HG03520 (cell line): ENCODE results near the gene TKTL1.
"Not testable (repeated sequence)": the region's sequence is repeated elsewhere in the genome, so short reads cannot be mapped to it uniquely, and the experiment has no call there.

Experiments used
- ATAC-seq: cut with Tn5 transposase; IDR thresholded peaks from one replicate; pipeline ENCODE4 v1.9.1; 2021; ENCODE audit warnings: mild to moderate bottlenecking, moderate library complexity; ENCODE audit not compliant: unreplicated experiment

Gene TKTL1

DNA sequence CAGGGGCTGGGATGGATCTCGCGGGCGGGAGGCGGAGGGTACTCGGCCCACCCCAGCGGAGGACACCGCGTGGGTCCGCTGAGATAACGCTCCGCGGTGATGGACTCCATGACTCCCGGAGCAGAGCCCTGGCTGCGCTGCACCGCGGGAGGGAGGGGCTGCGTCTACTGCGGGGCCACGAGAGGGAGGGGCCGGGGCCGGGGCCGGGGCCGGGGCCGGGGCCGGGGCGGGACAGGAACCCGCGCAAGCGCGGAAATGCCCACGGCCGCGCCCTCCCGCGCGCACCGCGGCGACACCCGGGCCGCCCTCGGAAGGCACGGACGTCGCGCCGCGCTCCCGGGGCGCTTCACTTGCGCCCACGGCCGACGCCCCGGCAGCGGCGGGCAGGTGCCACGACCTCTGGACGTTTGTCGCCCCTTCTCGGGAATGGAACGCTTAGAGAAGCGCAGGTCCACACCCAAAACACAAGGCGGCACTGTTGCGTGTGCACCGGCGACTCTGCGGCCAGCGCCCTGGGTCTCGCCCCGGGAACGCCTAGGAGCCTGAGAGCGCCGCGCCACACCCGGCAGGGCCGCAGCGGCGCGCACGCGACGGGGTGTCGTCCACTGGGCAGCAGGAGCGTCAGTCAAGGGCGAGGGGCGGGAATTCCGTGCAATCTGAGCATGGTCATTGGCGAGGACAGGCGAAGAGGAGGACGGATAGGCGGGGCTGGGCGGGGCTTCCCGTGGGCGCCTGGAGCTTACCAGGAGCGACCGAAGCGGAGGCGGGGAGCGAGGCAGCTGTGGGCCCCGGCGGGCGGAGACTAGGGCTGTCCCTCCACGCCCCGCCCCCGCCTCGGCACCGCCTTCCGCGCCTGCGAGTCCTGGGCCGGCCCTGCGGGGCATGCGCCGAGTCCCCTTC, 46.1 kb downstream of the TKTL1 start:
- peak; percentile 69 for ATAC-seq

DNA sequence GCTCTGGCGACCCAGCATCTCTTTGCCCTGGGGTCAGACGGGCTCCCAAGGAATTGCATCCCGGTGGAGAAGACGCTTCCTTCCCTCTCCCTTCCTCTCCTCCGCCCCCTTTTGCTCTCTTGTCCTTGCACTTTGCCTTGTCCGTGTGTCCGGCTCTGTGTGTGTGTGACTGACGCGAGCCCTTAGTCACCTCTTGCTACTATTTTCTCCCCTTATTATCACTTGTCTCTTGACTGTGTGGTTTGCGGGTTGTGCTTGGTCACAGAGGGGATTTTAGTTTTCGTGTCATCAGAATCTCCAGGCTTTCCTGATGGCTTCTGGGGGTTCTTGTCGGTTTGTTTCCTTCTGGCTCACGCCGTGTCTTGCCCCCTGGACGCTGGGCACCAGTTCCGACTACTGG, 47.5 kb downstream of the TKTL1 start:
- ATAC-seq = not testable (repeated sequence)

DNA sequence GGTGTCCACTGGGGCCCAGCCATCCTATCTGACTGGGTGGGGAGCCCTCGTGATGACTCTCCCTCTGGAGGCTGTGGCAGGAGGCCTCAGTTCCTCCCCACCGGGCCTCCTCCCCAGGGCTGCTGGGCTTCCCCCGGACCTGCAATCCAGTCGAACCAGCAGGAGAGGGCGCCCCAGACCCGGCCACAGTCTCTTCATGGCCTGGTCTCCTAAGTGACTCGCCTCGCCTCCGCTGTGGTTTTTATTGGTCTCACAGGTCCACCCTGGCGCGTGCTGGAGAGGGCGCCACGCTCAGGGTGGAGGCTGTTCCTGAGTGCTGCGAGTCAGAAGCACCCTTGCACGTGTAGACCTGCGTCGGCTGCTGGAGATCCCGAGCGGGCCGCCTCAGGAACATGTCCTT, 48.0 kb downstream of the TKTL1 start:
- ATAC-seq = not testable (repeated sequence)

DNA sequence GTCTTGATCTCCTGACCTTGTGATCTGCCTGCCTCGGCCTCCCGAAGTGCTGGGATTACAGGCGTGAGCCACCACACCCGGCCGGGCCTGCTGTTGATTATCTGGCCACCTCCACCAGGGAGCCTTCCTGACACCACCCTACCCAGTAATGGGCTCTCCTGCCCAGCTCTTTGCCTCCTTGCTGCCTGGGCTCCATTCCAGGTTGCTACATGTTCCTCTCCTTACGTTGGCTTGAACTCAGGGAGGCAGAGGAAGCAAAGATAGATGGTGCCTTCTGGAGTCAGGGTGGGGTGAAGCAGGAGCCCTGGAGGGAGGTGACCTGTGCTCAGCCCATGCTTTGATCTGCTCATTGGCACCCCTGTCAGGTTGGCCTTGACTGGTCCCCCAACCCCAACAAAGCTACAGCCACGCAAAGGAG, 52.5 kb downstream of the TKTL1 start:
- ATAC-seq = no peak

DNA sequence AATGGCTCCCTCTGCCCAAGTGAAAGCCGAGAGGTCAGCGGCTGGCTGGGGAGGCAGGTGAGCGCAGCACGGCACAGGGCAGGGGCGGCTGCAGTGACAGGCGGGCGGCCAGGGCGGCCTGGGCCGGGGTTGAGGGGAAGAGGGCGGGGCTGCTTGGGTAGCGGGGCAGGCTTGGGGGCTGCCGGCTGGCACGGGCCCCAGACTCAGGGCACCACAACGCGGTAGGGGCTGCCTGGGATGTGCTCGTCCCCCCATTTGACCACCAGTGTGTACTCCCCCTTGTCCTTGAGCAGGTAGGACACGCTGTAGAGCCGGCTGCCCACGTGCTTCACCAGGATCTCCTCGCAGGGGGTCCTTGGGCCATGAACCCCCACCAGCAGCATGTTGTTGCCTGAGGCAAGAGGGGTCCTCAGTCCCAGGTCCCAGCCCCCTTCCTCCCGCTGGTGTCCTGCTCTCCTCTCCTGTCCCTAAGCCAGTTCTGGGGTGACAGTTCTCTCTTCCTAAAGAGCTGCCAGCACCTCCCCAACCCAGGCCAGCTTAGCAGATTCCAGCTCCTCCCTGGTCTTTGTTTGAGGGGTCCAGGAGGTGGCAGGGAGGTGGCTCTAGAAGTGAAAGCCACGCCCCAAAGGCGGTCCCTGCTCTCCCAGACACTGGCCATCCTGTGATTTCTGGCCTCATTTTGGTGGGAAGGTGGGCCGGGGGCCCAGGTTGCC, 53.2 kb downstream of the TKTL1 start:
- ATAC-seq = no peak

DNA sequence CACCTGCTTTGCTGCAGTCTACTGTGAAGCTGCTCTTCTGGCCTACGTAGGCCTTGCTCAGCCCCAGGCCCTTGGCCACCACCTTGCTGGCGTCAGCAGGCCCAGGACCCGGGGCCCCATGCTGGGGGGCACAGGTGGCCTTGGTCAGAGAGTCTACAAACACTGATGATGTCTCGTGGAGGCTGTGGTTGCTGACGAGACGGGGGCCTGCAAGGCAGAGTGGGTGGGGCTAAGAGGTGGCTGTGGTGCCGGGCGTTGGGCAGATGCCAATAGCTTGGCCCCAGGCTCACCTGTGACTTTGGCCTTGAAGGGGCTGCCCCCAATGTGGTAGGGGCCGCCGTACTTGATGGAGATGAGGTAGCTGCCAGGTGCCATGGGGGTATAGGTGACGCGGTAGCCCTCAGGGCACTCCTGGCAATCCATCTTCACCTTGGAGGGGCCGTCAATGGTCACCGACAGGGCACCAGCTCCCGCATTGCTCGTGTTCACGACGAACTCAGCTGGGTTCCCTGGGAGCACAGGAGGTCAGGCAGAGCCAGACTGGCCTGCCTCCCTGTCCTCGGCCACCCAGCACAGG, 53.9 kb downstream of the TKTL1 start:
- no peak for ATAC-seq

DNA sequence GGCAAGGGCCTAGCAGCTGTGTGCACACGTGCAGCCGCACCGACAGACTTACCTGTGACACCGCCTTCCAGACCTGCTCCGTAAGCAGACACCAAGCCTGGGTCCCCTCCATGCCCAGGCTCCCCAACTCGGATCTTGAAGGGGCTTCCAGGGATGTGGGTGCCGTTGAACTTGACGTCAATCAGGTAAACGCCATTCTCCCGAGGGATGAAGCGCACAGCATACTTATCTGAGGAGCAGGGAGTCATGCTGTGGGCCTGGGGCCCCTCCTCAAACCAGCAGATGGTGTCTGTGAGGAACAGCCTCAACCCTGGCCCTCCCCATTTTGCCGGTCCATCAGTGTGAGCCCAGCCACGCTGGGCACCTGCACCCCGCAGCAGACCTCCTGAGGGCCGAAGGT, 54.4 kb downstream of the TKTL1 start:
- ATAC-seq = no peak

DNA sequence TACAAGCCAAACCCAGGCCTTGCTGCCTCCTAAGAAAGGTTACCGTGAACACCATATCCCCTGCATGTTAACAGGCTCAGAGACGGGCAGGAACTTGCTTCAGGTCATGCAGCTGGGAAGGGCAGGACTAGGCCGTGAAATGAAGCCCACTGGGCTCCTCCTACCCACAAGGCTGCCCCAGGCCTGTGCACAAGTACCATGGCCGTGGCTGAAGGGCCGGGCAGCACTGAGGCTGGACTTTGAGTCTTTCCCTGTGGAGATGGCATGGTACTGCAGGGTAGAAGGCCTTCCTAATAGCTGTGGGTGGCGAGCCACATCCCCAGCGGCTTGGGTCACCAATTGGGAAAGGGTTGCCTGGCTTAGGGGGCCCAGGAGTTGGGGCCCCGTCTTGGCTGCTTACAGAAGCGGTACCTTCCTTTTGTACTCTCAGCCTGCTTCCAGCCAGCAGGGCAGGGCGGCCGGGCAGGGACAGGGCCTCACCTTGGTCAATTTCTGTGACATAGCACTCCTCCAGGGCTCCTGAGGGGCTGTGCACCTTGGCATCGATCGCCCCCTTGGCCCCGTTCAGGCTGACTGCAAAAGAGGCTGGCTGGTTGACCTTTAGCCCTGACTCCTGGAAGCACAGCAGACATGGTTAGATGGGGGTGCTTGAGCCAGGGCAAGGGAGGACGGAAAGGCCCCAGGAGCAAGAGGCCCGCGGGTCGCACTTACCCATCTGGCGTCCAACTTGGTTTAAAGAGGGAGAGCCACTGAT, 55.0 kb downstream of the TKTL1 start:
- ATAC-seq = no peak

DNA sequence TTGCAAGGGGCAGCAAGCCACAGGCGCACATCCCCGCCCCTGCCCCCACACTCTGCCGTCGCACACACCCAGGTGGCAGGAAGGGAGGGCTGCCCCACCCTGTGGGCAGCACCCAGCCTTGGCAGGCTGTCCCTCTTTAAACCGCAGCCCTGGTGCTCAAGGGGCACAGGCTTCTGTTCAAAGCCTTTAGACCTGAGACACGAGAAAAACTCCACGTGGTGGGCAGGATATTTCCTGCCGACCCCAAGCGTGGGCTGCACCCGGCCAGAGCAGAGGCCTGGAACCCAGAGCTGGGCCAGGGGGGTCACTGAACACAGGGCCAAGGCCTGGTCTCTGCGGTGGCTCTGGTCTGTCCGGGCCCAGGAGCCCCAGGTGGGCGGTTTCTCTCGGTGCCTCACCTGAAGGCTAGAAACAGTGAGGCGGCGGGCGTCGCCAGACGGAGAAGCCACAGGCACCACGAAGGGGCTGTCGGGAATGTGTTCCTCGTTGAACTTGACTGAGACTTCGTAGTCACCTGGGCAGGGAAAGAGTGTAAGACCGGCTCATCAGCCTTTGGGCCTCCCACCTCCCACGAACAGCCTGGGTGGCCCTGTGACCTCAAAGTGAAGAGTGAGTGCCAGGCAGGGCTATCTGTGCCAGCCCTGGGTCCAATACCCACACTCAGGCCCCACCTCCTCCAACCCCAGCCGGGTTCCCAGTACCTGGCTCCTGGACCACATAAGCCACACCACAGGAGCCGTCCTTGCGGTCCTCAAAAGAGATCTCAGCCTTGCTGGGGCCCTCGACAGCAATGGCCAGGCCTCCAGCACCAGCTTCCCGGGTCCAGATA, 55.8 kb downstream of the TKTL1 start:
- ATAC-seq = no peak

DNA sequence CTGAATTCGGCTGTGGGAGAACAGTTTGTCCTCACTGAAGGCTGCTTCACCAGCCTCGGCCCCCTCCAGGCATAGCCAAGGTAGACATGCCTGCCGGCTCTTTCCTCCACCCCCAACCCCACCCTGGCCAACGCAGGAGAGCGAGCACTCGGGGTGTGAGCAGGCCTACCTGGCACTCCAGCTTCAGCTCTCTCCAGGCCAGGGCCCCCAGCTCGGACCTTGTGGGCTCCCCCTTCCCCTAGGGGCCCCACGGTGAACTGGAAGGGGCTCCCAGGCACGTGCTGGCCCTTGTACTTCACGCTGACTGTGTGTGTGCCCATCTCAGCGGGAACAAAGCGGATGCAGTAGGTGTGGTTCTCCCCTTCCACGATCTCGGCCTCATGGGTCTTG, 56.4 kb downstream of the TKTL1 start:
- ATAC-seq = no peak

DNA sequence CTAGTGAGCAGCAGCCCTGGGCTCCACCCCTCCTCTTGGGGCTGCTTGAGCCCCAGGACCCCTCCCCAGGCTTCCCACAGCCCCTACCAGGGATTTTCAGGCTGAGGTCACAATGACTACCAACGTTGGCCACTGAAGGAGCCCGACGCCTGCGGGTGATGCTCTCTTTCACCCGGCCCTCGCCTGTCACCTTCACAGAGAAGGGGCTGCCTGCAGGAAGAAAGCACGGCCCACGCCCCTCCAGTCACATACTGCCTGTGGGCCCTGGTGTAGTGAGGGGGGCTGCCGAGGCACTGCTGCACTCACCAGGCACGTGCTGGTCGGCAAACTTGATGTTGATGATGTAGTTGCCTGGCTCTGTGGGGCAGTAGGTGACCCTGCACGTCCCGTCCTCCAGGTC, 56.9 kb downstream of the TKTL1 start:
- ATAC-seq = no peak

DNA sequence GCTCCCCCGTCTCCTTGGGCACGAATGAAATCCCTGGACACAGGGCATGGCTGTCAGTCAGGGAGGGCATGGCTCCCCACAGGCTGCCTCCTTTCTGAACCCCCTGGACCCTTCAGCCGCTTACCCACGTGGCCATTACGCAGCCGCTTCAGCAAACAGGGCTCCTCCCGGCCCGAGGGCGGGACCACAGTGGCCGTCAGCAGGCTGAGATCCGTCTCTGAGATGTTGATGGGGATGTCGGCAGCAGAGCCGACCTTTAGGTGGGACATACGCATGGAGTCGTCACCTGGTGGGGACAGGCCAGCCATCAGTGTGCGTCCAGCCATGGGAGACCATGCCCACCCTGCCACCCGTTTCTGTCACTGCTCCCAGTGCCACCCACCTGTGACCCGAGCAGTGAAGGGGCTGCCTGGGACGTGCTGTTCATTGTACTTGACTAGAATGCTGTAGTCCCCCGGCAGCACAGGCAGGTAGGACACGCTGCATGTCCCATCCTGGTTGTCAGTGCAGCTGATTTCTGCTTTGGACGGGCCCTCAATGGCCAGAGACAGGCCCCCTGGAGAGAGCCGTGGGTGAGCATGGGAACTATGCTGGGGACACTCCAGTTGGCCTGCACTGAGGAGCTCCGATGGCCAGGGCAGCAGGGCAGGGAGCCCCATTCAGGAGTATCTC, 57.7 kb downstream of the TKTL1 start:
- no peak for ATAC-seq

DNA sequence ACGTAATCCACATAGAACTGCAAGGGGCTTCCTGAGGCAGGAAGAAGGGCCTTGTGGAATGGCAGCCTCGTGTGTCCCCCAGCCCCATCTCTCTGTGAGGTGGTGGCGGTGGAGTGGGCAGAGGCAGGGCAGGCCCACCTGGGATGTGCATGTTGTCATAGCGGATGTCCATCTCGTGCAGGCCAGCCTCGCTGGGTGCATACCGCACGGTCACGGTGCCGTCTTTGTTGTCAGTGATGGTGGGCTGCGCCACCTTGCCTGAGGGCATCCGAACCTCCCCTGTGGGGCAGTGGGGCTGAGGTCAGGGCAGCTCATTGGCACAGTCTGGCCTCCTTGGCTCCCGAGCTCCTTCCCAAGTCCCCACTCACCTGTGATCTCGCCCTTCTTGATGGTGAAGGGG, 58.4 kb downstream of the TKTL1 start:
- ATAC-seq = no peak

DNA sequence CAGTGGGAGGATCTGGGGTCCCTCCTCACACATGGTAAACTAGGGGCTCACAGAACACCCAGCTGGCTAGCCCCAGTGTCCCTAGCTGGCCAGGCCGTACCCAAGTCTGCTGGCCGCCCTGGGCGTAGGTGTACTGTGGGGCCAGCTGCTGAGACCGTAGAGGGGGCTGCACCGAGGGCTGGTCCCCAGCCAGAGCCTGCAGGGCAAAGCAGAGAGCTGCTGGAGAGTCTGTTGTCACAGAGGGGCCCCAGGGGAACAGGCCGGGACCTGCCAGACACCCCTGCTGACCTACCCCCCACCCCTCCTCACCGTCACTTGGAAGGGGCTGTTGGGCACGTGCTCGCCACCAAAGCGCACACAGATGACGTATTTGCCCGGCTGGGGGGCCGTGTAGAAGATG, 58.9 kb downstream of the TKTL1 start:
- ATAC-seq = no peak

DNA sequence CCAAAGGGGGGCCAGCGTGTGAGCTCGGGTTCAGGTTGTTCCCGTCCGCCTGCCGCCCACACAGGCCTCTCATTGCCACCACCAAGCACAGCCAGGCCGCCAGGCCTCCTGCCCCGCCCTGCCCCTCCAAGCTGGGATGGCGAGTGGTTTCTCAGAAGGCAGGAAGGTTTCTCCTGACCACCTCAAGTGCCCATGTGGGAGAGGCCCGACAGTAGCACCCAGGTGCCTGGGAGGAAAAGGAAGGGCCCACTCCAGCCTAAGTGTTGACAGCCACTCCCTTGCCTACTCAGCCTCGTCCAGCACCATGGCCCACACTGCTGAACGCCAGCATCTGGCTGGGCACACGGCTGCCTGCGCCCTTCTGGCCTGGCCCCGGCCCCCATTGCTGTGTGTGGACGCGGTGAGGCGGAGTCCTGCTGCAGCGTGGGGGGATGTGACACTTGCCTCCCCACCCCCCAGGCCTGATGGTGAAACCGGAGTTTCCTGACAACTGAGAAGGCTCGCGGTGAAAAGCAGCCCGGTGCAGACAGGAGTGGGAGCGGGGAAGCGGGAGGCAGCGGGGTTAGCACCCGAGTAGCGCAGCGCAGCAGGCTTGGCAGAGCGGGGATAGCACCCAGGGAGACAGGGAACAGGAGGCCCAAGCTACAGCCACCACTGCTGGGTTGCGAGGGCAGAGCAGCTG, 59.6 kb downstream of the TKTL1 start:
- ATAC-seq = no peak

DNA sequence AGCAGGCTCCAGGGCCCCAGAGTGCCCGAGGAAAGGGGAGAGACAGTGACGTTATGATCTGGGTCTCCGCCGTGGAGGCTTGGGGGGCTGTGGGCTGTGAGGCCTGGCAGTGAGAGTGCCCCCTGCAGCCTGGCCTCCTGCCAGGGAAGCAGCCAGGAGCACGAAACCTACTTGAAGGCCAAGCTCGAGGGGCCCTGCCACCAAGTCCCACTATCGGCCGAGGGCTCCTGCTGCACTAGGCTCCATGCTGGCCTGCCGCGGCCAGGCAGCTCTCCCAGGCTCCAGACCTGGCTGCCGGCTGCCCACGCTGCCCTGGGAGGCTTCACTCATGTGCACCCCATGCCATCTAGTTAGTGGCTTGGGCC, 60.2 kb downstream of the TKTL1 start:
- no peak for ATAC-seq

DNA sequence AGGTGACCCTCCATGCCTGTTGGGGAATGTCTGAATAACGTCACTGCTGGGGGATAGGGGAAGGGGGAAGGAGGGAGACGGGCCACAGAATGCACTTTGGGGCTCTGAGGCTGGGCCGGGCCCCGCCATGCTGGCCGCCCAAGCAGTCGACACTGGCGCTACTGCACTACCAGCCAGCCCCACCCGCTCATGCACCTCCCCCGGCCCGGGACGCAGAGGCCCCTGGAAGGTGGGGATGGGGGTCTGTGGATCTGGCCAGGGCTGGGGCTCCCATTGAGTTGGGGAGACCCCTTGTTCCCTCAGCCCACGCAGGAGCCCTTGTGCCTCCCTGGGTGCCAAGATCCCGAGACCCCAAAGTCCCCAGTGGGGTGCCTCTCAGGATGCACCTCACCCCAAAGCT, 61.0 kb downstream of the TKTL1 start:
- no peak for ATAC-seq

DNA sequence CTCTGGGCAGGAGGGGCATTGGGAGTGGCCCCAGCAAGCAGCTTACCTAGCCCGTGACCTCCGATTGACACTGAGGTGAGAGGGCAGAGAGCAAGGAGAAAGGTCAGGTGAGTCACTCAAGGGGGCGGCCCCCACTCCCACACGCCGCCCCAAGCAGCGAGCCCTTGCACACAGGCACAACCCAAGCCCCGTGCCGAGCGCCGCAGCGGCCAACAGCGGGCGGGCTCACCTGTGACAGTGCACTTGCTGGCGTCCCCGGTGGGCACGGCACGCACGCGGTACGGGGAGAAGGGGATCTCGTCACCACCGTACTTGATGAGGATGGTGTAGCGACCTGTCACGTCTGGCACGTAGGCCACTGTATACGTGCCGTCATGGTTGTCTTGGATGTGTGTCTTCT, 61.6 kb downstream of the TKTL1 start:
- no peak for ATAC-seq

DNA sequence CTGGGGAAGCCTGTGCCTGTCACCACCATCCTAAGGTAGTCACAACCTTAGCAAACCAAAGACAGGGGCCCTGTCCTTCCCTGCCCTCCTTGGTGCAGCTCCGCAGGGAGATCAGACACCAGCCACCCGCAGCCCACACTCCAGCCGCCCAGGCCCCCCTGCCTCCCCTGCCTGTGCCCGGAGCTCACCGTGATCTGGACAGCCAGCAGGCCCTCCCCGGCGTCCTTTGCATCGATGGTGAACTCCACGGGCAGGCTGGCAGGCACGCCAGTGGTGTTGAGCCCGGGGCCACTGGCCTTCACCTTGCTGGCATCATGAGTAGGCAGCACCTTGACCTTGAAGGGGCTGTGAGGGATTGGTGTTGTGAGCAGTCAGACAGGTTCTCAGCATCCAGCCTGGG, 62.4 kb downstream of the TKTL1 start:
- no peak for ATAC-seq
